ENCODE data around the gene HES5. TPM values are rescaled to one million over a fixed set of nuclear protein-coding genes. Genes with fewer than 3 reads are reported as not detected.

The HES5 gene
- total and polyA plus RNA-seq, 2 donors (not counting 3 experiments of a cell fraction or from before 2014, with no cell fraction given), result 0.07 TPM; not detected in 1

DNA sequence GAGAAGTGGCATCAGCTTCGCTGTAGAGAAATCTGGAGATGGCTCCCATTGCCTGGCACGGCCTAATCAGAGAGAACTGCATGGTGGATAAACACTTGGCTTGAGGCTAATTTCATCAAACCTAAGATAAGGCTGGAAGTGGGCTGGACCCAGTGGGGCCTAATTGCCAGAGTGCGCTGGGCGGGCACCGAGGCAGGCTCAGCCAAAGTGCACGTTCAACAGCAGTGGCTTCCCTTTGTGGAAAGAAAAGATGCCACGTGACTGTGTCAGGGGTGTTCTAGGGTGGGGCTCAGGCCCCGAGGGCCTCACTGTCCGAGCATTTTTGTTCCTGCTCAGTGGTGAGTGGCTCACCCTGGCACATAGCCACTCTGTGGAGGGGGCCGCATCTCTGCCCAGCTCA is 48.2 kb downstream of the HES5 start:
- no peaks in the 10 kb centered on the region for H4K20me1 ChIP-seq (replicated peaks; ENCODE audit: control insufficient read depth, extremely low read depth, insufficient read depth, low read length)
- no peak for FAIRE-seq
- no peak overlapping the region for H3K27ac ChIP-seq (ENCODE audit: insufficient read depth, low read depth, low read length)
- dilution Hi-C loops (cut with MboI; ENCODE audit: extremely low pct_ligation_motif_present, low sequenced_read_pairs) (no loop called here), intact Hi-C loops (cut with micrococcal nuclease) (no loop called here)
- CTCF ChIA-PET, result no interaction called here
- no peaks in the 10 kb centered on the region for H3K4me1 ChIP-seq (ENCODE audit: control insufficient read depth, extremely low read depth, insufficient read depth, low read length)
- POLR2A ChIA-PET, result no interaction called here
- H3K27me3 ChIP-seq (ENCODE audit: control insufficient read depth in 2 of 2, insufficient read depth in 2 of 2, low read length in 2 of 2), result no peaks in the 10 kb centered on the region
- no peak overlapping the region for H3K9ac ChIP-seq (replicated peaks; ENCODE audit: extremely low read depth, insufficient read depth, low read length)
- H3K79me2 ChIP-seq (ENCODE audit: control insufficient read depth, insufficient read depth, low read length), result no peaks in the 10 kb centered on the region
- no peak overlapping the region for H3K4me2 ChIP-seq (ENCODE audit: insufficient read depth, low read length)
- no peak overlapping the region for H3K4me3 ChIP-seq (replicated peaks in 1 of 3; ENCODE audit: insufficient read depth in 1 of 3, low read depth in 1 of 3, low read length in 3 of 3)
- no peaks in the 10 kb centered on the region for H3K9me1 ChIP-seq (replicated peaks; ENCODE audit: control insufficient read depth, extremely low read depth, insufficient read depth, low read length)
- BruUV-seq (replicated peaks), result no TSS peak
- TF ChIP-seq FOS (IDR thresholded peaks at IDR 0.05; ENCODE audit: borderline replicate concordance, insufficient read depth, low read length) (no peak), MYC (IDR thresholded peaks at IDR 0.05; ENCODE audit: low read depth, low read length) (no peak), EZH2 (IDR thresholded peaks at IDR 0.05; ENCODE audit: borderline replicate concordance, low read depth, low read length, severe bottlenecking) (no peak), POLR2A (IDR thresholded peaks at IDR 0.05; ENCODE audit: low read depth, low read length) (no peak), GATA2 (IDR thresholded peaks at IDR 0.05; ENCODE audit: insufficient read depth, insufficient read length, low read depth, low read length) (no peak), POLR2AphosphoS5 (IDR thresholded peaks at IDR 0.05; ENCODE audit: insufficient read depth, low read depth, low read length) (no peak), JUN (IDR thresholded peaks at IDR 0.05; ENCODE audit: borderline replicate concordance, insufficient read depth, insufficient read length, low read depth) (no peak)
- TF ChIP-seq, protein P1, sequence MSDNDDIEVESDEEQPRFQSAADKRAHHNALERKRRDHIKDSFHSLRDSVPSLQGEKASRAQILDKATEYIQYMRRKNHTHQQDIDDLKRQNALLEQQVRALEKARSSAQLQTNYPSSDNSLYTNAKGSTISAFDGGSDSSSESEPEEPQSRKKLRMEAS (IDR thresholded peaks at IDR 0.05; ENCODE audit: insufficient read depth, insufficient read length), result no peak
- TF ChIP-seq, protein P2, sequence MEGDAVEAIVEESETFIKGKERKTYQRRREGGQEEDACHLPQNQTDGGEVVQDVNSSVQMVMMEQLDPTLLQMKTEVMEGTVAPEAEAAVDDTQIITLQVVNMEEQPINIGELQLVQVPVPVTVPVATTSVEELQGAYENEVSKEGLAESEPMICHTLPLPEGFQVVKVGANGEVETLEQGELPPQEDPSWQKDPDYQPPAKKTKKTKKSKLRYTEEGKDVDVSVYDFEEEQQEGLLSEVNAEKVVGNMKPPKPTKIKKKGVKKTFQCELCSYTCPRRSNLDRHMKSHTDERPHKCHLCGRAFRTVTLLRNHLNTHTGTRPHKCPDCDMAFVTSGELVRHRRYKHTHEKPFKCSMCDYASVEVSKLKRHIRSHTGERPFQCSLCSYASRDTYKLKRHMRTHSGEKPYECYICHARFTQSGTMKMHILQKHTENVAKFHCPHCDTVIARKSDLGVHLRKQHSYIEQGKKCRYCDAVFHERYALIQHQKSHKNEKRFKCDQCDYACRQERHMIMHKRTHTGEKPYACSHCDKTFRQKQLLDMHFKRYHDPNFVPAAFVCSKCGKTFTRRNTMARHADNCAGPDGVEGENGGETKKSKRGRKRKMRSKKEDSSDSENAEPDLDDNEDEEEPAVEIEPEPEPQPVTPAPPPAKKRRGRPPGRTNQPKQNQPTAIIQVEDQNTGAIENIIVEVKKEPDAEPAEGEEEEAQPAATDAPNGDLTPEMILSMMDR (IDR thresholded peaks at IDR 0.05; ENCODE audit: extremely low read depth in 1 of 2, insufficient read depth in 1 of 2, low read depth in 1 of 2, low read length in 2 of 2), result no peak
- H2AFZ ChIP-seq (ENCODE audit: low read depth, low read length), result no peak overlapping the region
- H3K9me3 ChIP-seq (replicated peaks; ENCODE audit: control insufficient read depth, insufficient read depth, low read length), result no peaks in the 10 kb centered on the region
- no peak for DNase-seq (ENCODE audit: low read depth, low spot score)
- no peaks in the 10 kb centered on the region for H3K36me3 ChIP-seq (ENCODE audit: control insufficient read depth in 2 of 2, extremely low read depth in 1 of 2, insufficient read depth in 2 of 2, low read length in 2 of 2)

Data from endothelial cell of umbilical vein (primary cell).